ENCODE data around the gene LSAMP.
"Not testable (repeated sequence)": the region's sequence is repeated elsewhere in the genome, so short reads cannot be mapped to it uniquely, and the experiment has no call there.

LSAMP gene

DNA sequence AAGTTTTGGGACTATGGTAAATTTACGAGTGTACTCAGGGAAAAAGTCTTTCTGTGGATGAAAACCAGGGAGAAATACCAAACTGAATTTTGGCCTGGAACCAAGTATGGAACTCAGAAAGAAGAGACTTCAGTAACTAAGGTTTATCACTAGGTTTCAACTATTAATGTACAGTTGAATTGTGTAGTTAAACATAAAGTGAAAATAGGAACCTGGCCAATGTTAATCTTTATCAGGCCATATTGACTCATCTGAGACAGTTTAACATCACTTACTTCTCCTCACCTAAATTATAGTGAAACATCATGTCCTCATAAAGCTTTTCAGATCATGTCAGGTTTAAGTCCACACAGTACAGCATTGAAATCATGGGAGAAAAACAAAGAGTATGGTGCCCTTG is 197.7 kb downstream of the LSAMP start:
- in situ Hi-C loops (cut with MboI; ENCODE audit: low sequenced_read_pairs), result no loop called here

- in situ Hi-C loops (cut with MboI; ENCODE audit: low sequenced_read_pairs), result no loop called here
Observed at GRCh38 chr3:116246406-116246980, 198.8 kb downstream of the LSAMP start.

GRCh38 chr3:116242825-116243224 is 202.5 kb downstream of the LSAMP start:
- in situ Hi-C loops (cut with MboI; ENCODE audit: low sequenced_read_pairs), result no loop called here

GRCh38 chr3:116241677-116242076 is 203.6 kb downstream of the LSAMP start:
- in situ Hi-C loops (cut with MboI; ENCODE audit: low sequenced_read_pairs), result no loop called here

- in situ Hi-C loops (cut with MboI; ENCODE audit: low sequenced_read_pairs), result no loop called here
Observed at GRCh38 chr3:116240261-116240660, 205.0 kb downstream of the LSAMP start.

- in situ Hi-C loops (cut with MboI; ENCODE audit: low sequenced_read_pairs), result no loop called here
Observed at GRCh38 chr3:116238846-116239565, 206.3 kb downstream of the LSAMP start.

GRCh38 chr3:116233711-116234357 is 211.5 kb downstream of the LSAMP start:
- in situ Hi-C loops (cut with MboI; ENCODE audit: low sequenced_read_pairs), result no loop called here

DNA sequence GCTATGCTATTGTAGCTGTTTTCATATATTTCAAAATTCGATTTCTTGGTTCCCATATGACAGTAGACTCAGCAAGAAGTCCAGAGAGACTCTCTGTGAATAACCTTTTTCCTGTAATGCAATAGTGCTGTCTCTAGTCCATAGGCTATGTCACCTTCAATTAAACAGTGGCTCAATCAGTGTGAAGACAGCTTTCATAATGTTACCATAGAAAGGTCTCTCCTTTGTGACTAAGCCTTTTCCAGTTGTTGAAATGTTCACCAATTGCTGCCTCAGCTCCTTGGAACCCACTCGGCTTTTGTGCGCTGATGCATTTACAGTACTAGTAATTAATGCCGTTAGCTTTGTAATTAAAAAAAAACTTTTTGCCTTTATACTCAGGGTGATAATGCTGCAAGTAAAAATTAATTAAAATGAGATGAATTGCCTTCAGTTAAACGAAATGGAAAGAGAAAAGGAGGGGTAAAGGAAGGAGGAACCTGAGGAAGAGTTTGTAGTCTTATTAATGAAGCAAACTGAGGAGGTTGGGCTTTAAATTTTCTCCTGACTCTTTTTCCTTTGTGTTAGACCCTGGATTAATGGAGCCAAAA is 214.8 kb downstream of the LSAMP start:
- in situ Hi-C loops (cut with MboI; ENCODE audit: low sequenced_read_pairs), result no loop called here

- in situ Hi-C loops (cut with MboI; ENCODE audit: low sequenced_read_pairs), result no loop called here
Observed at GRCh38 chr3:116226266-116226665, 219.0 kb downstream of the LSAMP start.

- in situ Hi-C loops (cut with MboI; ENCODE audit: low sequenced_read_pairs), result no loop called here
Observed at GRCh38 chr3:116216761-116217160, 228.5 kb downstream of the LSAMP start.

DNA sequence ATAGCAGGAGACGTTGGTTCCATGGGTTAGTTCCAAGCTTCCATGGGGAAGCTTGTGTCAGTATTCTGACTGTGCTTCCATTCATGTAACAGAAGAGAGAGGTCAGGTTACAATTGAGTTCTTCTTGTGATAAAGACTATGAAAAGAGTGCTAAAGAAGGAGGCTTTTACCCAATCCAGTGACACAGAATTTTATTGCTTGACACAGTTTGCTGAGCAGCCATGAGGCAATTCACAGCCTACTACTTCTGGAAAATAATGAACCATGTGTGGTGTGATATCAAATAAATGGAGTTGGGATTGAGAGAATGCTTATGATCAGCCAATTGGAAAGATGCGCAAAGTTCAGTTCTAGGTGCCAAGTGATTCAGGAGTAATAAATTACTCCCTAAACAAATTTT is 233.4 kb downstream of the LSAMP start:
- in situ Hi-C loops (cut with MboI; ENCODE audit: low sequenced_read_pairs), result no loop called here

GRCh38 chr3:116208830-116209229 is 236.5 kb downstream of the LSAMP start:
- in situ Hi-C loops (cut with MboI; ENCODE audit: low sequenced_read_pairs), result not testable (repeated sequence)

- in situ Hi-C loops (cut with MboI; ENCODE audit: low sequenced_read_pairs), result no loop called here
Observed at GRCh38 chr3:116200956-116201690, 244.2 kb downstream of the LSAMP start.

DNA sequence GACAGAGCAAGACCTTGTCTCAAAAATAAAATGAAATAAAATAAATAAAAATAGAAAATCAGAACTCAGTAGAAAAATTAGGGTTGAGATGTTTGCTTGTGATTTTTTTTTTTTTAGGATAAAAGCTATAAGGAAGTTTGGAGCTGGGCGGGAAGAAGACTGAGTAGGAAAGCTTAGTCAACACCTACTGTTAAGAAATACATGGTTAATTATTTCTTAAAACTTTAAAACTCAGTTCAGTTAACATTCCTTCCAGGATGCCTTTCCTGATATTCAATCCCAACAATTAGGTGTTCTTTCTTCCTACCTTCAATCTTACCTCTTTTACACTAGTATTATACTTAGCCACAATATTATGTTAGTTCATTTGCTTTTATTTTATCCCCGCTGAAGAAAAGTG is 246.2 kb downstream of the LSAMP start:
- in situ Hi-C loops (cut with MboI; ENCODE audit: low sequenced_read_pairs), result no loop called here

DNA sequence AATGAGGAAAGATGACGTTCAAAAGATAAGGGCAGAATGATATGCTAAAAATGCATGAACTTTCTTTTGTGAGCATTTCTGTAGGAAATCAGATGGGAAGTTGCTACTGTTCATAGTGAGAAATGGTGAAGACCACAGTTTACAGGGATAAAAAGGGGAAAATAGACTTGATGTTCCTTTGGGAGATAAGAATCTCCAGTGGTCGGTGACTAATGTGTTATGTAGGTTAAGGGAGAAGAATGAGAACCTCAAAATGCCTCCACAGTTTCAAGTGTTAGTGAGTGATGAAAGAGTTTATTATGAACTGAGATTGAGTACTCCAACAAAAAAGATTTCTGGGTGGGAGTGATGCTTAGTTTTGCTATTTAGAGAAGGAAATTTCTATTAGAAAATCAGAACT is 247.2 kb downstream of the LSAMP start:
- in situ Hi-C loops (cut with MboI; ENCODE audit: low sequenced_read_pairs), result no loop called here

DNA sequence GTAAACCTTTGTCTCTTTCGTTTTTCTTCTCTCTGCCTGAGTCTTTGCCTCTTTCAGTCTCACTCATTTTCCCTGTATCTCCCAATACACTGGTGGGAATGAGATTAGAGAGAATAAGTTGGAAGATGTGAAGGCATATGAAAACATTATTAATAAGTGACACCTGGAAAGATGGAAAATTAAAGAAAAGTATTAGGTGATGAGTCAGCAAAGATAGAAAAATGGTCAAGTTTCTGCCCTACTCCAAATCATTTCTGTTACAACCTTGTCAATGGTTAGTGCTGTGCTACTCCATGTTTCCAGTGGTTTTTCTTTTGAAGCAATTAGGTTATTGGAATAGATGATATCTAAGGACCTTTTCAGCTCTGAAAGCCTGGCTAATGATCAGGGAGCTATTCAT is 252.8 kb downstream of the LSAMP start:
- in situ Hi-C loops (cut with MboI; ENCODE audit: low sequenced_read_pairs), result no loop called here

- in situ Hi-C loops (cut with MboI; ENCODE audit: low sequenced_read_pairs), result no loop called here
Observed at GRCh38 chr3:116191409-116191808, 253.9 kb downstream of the LSAMP start.

DNA sequence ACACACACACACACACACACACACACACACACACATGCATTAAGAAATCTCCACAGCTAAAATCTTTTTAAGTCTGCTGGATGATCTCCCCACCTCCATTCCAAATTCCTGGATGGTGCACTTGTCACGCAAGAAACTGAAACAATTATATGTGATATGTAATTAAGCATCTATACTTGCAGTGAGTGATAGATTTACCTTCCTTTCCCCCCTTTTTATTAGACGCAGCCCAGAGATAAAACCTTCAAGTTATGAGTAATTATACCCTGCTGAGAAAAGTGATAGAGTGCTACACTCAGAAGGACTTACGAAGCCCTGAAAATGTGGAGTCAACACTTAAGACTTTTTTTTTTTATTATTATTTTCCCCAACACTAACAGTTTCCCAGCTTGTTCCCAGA is 255.2 kb downstream of the LSAMP start:
- in situ Hi-C loops (cut with MboI; ENCODE audit: low sequenced_read_pairs), result no loop called here

DNA sequence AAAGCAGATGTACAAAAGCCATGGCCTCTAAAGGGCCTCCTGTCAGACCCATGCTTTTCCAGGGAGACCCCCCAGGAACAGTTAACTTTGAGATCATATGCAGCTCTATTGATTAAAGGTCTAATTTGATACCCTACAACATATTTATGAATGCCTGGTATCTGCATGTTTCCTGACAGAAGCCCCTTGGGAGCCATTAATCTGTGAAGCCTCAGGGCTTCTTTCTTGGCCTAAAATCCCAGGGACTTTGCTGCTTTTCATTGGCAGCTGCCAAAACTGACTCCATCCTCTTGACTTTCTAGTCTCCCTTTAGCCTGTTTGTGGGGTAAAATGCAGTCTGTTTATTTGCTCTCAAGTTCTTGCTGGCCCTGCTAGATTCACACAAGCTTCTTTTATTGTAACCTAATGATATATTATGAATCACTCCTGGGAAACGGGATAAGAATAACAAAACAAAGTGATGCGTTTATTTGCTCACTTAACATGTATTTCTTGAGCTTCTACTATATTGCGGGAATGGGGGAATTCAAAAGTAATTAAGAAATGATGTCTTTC is 257.0 kb downstream of the LSAMP start:
- in situ Hi-C loops (cut with MboI; ENCODE audit: low sequenced_read_pairs), result no loop called here

DNA sequence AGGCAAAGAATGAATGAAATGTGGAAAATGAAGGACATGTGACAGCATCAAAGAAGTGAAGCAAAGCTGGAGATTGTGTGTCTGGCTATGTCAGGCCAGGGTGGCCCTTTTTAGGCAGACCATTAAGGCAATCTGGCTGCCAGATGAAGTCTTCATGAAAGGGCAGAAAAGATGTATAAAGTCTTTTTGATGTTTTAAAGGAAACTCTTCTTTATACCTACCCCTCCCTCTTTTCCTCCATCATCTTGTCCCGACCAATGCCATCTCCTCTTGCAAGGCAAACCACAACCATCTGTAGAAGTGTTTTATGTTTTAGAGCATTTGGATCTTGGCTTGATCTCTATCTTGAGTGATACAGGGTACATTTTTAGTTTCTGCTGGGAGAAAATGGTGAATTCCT is 259.2 kb downstream of the LSAMP start:
- in situ Hi-C loops (cut with MboI; ENCODE audit: low sequenced_read_pairs), result no loop called here

GRCh38 chr3:116181159-116181558 is 264.1 kb downstream of the LSAMP start:
- in situ Hi-C loops (cut with MboI; ENCODE audit: low sequenced_read_pairs), result no loop called here
